HG03342 (cell line): Measurements from ENCODE around the gene SHISA5.

Experiments used
- ATAC-seq: cut with Tn5 transposase; IDR thresholded peaks from one replicate; pipeline ENCODE4 v1.9.1; 2021; ENCODE audit warnings: mild to moderate bottlenecking, moderate library complexity; ENCODE audit not compliant: unreplicated experiment

Gene SHISA5

DNA sequence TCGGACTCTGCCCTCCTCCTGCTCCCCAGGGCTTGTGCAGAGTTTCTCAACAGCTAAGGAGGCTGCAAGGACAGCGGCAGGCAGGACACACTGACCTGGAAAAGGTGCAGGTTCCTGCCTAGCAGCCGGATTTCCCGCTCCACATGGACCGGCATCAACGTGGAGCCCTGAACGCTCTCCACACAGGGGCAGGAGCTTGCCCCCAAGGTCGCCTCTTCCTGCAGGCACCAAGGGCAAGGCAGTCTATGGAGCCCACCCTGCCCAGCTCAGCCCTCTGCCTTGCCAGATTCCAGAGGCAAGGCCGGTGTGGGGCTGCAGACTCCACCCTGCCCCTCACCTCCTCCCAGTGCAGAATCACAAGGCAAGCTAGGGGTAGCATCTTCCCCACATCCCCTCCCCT, 84.8 kb downstream of the SHISA5 start:
- ATAC-seq, result no peak

DNA sequence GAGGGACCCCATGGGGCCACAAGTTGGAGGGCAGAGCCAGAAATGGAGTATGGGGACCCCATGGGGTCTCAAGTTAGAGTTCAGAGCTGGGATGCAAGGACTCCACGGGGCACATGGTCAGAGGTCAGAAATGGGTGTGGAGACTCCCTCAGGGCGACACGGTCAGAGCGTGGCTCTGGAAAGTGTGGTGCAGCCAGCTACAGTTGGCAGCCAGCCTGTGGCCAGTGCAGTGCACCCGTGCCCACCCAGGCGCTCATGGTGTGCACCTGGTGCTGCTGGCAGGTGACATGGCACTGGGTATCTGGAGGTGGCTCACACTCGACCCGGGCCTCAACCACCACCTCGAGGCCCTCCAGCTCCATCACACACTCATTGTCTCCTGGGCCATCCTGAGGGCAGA, 85.3 kb downstream of the SHISA5 start:
- ATAC-seq, result no peak

GRCh38 chr3:48418140-48418539, 85.8 kb downstream of the SHISA5 start:
- ATAC-seq, result no peak
